ENCODE data around the gene SMYD5. TPM values are rescaled to one million over a fixed set of nuclear protein-coding genes. Genes with fewer than 3 reads are reported as not detected.

The SMYD5 gene
- total RNA-seq, 1 donor from 2014 or later = 12.8 TPM

DNA sequence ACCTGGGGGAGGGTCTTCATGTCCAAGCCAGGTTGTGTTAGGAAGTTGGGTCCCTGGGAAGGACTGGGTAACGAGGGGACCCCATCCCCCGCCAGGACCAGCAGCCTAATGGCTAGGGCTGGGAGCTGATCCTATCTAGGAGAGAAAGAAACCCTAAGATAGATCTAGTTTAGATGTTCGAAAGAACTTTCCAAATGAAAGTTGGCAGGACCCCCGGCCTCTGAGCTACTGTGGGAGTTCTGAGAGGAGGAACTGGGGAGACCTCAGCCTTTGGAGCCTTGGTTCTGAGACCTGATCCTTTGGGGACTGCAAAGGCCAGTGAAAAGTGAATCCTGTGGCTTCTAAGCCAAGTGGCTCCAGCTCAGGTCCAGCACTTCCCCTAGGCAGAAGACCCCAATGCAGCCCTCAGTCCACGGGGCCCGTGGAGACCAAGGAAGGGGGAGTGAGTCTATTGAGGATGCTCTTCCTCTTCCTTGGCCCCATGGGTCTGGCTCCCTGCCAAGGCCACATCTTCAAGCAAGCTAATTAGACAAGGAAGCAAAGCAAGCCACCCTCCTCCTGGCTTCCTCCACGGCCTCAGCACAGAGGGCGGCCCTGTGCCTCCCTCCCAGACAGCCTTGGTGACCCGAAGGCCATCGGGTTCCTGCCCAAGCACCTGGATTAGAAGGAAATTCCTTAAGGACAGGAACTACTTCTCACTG lies 43.5 kb downstream of the SMYD5 start:
- Histone ChIP-seq H4K20me1 (ENCODE audit: insufficient read depth, low read length) (peaks cover 42% of the 10 kb centered on the region), H2AFZ (ENCODE audit: low read depth, low read length) (no peak overlapping the region), H3K79me2 (ENCODE audit: insufficient read depth, low read length) (no peaks in the 10 kb centered on the region), H3K36me3 (ENCODE audit: insufficient read depth, low read length) (peaks cover 16% of the 10 kb centered on the region), H3K4me2 (ENCODE audit: low read length) (no peak overlapping the region), H3K9ac (ENCODE audit: low read length) (no peak overlapping the region), H3K27me3 (ENCODE audit: insufficient read depth, low read length) (no peaks in the 10 kb centered on the region), H3K4me1 (ENCODE audit: insufficient read depth, low read length) (no peaks in the 10 kb centered on the region), H3K27ac (ENCODE audit: low read depth, low read length) (no peak overlapping the region), H3K9me3 (ENCODE audit: insufficient read depth, low read depth, low read length) (no peaks in the 10 kb centered on the region), H3K4me3 (ENCODE audit: insufficient read depth, low read depth, low read length) (no peak overlapping the region)
- DNase-seq (ENCODE audit: low read depth) (no peak), FAIRE-seq (no peak)
- Mint-ChIP-seq H3K4me1 (ENCODE audit: low read depth, unreplicated experiment) (no peaks in the 10 kb centered on the region), H3K27me3 (ENCODE audit: low read depth, unreplicated experiment) (no peaks in the 10 kb centered on the region), H3K4me3 (ENCODE audit: unreplicated experiment) (no peak overlapping the region), H3K27ac (ENCODE audit: unreplicated experiment) (no peak overlapping the region), H3K9me3 (ENCODE audit: unreplicated experiment) (no peaks in the 10 kb centered on the region), H3K36me3 (ENCODE audit: low read depth, unreplicated experiment) (peaks cover 19% of the 10 kb centered on the region)
- TF ChIP-seq EZH2 (IDR thresholded peaks at IDR 0.05; ENCODE audit: insufficient read depth, low read length) = no peak
- TF ChIP-seq, protein P1, sequence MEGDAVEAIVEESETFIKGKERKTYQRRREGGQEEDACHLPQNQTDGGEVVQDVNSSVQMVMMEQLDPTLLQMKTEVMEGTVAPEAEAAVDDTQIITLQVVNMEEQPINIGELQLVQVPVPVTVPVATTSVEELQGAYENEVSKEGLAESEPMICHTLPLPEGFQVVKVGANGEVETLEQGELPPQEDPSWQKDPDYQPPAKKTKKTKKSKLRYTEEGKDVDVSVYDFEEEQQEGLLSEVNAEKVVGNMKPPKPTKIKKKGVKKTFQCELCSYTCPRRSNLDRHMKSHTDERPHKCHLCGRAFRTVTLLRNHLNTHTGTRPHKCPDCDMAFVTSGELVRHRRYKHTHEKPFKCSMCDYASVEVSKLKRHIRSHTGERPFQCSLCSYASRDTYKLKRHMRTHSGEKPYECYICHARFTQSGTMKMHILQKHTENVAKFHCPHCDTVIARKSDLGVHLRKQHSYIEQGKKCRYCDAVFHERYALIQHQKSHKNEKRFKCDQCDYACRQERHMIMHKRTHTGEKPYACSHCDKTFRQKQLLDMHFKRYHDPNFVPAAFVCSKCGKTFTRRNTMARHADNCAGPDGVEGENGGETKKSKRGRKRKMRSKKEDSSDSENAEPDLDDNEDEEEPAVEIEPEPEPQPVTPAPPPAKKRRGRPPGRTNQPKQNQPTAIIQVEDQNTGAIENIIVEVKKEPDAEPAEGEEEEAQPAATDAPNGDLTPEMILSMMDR (IDR thresholded peaks at IDR 0.05; ENCODE audit: insufficient read depth, low read depth, low read length) = no peak

DNA sequence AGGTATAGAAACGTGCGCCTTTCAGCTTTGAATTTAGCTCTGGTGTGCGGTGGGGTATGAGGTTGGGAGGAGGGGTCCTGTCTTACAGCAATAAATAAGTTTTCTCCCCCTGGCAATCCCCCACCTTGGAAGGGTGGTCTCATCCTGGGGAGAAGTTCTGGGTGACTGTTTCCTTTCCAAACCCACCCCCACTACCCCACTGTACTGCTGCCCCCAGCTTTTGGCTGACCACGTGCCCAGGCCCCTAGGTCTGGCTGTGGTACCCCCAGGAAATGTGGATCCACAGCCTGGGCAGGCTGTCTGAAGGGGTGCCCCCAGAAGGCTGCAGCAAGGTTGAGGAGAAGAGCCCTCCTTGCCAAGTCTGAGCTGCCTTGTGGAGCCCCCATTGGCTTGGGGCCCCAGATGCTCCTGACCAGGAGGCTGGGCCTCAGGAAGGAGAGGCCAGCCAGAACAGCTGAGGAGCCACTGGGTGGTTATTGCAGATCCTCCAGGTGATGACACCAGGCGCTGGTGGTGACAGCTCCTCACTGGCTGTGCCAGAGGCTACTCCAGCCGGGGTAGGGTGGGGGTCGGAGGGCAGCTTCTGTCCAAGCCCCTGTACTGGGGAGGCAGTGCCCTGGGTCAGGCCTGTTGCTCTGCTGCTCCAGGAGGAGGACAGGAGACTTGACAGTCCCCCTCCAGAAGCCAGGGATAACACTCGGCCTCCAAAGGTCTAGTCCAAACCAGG lies 44.3 kb downstream of the SMYD5 start:
- Histone ChIP-seq H3K79me2 (ENCODE audit: insufficient read depth, low read length) (no peaks in the 10 kb centered on the region), H3K9ac (ENCODE audit: low read length) (no peak overlapping the region), H3K27ac (ENCODE audit: low read depth, low read length) (no peak overlapping the region), H3K36me3 (ENCODE audit: insufficient read depth, low read length) (peaks cover 8% of the 10 kb centered on the region), H4K20me1 (ENCODE audit: insufficient read depth, low read length) (peaks cover 35% of the 10 kb centered on the region), H3K4me1 (ENCODE audit: insufficient read depth, low read length) (no peaks in the 10 kb centered on the region), H2AFZ (ENCODE audit: low read depth, low read length) (no peak overlapping the region), H3K27me3 (ENCODE audit: insufficient read depth, low read length) (no peaks in the 10 kb centered on the region), H3K9me3 (ENCODE audit: insufficient read depth, low read depth, low read length) (no peaks in the 10 kb centered on the region), H3K4me2 (ENCODE audit: low read length) (no peak overlapping the region), H3K4me3 (ENCODE audit: insufficient read depth, low read depth, low read length) (no peak overlapping the region)
- Mint-ChIP-seq H3K27me3 (ENCODE audit: low read depth, unreplicated experiment) (no peaks in the 10 kb centered on the region), H3K4me1 (ENCODE audit: low read depth, unreplicated experiment) (no peaks in the 10 kb centered on the region), H3K9me3 (ENCODE audit: unreplicated experiment) (no peaks in the 10 kb centered on the region), H3K27ac (ENCODE audit: unreplicated experiment) (no peak overlapping the region), H3K4me3 (ENCODE audit: unreplicated experiment) (no peak overlapping the region), H3K36me3 (ENCODE audit: low read depth, unreplicated experiment) (peaks cover 13% of the 10 kb centered on the region)
- DNase-seq (ENCODE audit: low read depth) (no peak), FAIRE-seq (no peak)
- TF ChIP-seq, protein P1 (IDR thresholded peaks at IDR 0.05; ENCODE audit: insufficient read depth, low read depth, low read length) = no peak
- no peak for TF ChIP-seq EZH2 (IDR thresholded peaks at IDR 0.05; ENCODE audit: insufficient read depth, low read length)

GRCh38 chr2:73258913-73259215 lies 44.8 kb downstream of the SMYD5 start:
- Histone ChIP-seq H3K4me3 (ENCODE audit: insufficient read depth, low read depth, low read length) (no peak overlapping the region), H2AFZ (ENCODE audit: low read depth, low read length) (no peak overlapping the region), H3K4me1 (ENCODE audit: insufficient read depth, low read length) (no peaks in the 10 kb centered on the region), H3K9ac (ENCODE audit: low read length) (no peak overlapping the region), H3K79me2 (ENCODE audit: insufficient read depth, low read length) (no peaks in the 10 kb centered on the region), H3K9me3 (ENCODE audit: insufficient read depth, low read depth, low read length) (no peaks in the 10 kb centered on the region), H4K20me1 (ENCODE audit: insufficient read depth, low read length) (peaks cover 30% of the 10 kb centered on the region), H3K4me2 (ENCODE audit: low read length) (no peak overlapping the region), H3K27me3 (ENCODE audit: insufficient read depth, low read length) (no peaks in the 10 kb centered on the region), H3K36me3 (ENCODE audit: insufficient read depth, low read length) (peaks cover 3% of the 10 kb centered on the region), H3K27ac (ENCODE audit: low read depth, low read length) (no peak overlapping the region)
- no peaks in the 10 kb centered on the region for H3K9me3 Mint-ChIP-seq (ENCODE audit: unreplicated experiment)
- FAIRE-seq = no peak
- no peak overlapping the region for H3K27ac Mint-ChIP-seq (ENCODE audit: unreplicated experiment)
- H3K4me3 Mint-ChIP-seq (ENCODE audit: unreplicated experiment) = no peak overlapping the region
- H3K27me3 Mint-ChIP-seq (ENCODE audit: low read depth, unreplicated experiment) = no peaks in the 10 kb centered on the region
- H3K4me1 Mint-ChIP-seq (ENCODE audit: low read depth, unreplicated experiment) = no peaks in the 10 kb centered on the region
- no peak for TF ChIP-seq EZH2 (IDR thresholded peaks at IDR 0.05; ENCODE audit: insufficient read depth, low read length)
- TF ChIP-seq, protein P1 (IDR thresholded peaks at IDR 0.05; ENCODE audit: insufficient read depth, low read depth, low read length) = no peak
- no peak for DNase-seq (ENCODE audit: low read depth)
- H3K36me3 Mint-ChIP-seq (ENCODE audit: low read depth, unreplicated experiment) = peaks cover 12% of the 10 kb centered on the region

Data from astrocyte (in vitro differentiated cells and primary cell).